DMS 273 (cell line): ENCODE results near the gene NELFCD.
"Not testable (repeated sequence)": the region's sequence is repeated elsewhere in the genome, so short reads cannot be mapped to it uniquely, and the experiment has no call there.

ENCODE experiments used
- DNase-seq: peaks from one replicate; lab custom pipeline; 2025; ENCODE audit not compliant: unreplicated experiment; lab: John Stamatoyannopoulos, UW

The NELFCD gene

GRCh38 chr20:58980711-58981627, at the start of gene NELFCD:
TSS of gene NELFCD (plus strand) at chr20:58981256. CDS start at chr20:58981310, 54 bp downstream.
- DNase-seq: peak; percentile 95

GRCh38 chr20:58932170-58932569, 48.9 kb upstream of the NELFCD start:
- no peak for DNase-seq

- no peak for DNase-seq
Measured at GRCh38 chr20:58938078-58938477, 43.0 kb upstream of the NELFCD start.

GRCh38 chr20:58938541-58938940, 42.5 kb upstream of the NELFCD start:
- no peak for DNase-seq

- no peak for DNase-seq
Measured at GRCh38 chr20:58941471-58941870, 39.6 kb upstream of the NELFCD start.

- DNase-seq: no peak
Measured at GRCh38 chr20:58942549-58942948, 38.5 kb upstream of the NELFCD start.

GRCh38 chr20:58944610-58945009, 36.4 kb upstream of the NELFCD start:
- DNase-seq: no peak

- DNase-seq: no peak
Measured at GRCh38 chr20:58945965-58946631, 35.0 kb upstream of the NELFCD start.

- not testable (repeated sequence) for DNase-seq
Measured at GRCh38 chr20:58947797-58948388, 33.2 kb upstream of the NELFCD start.

- DNase-seq: no peak
Measured at GRCh38 chr20:58950603-58951002, 30.5 kb upstream of the NELFCD start.

- no peak for DNase-seq
Measured at GRCh38 chr20:58953050-58953449, 28.0 kb upstream of the NELFCD start.

- no peak for DNase-seq
Measured at GRCh38 chr20:58956078-58956477, 25.0 kb upstream of the NELFCD start.

GRCh38 chr20:58959652-58960051, 21.4 kb upstream of the NELFCD start:
- DNase-seq: no peak

- no peak for DNase-seq
Measured at GRCh38 chr20:58963060-58963584, 17.9 kb upstream of the NELFCD start.

- not testable (repeated sequence) for DNase-seq
Measured at GRCh38 chr20:58963922-58964321, 17.1 kb upstream of the NELFCD start.

GRCh38 chr20:58965270-58966064, 15.6 kb upstream of the NELFCD start:
- no peak for DNase-seq

GRCh38 chr20:58967652-58968429, 13.2 kb upstream of the NELFCD start:
- no peak for DNase-seq

GRCh38 chr20:58969439-58969838, 11.6 kb upstream of the NELFCD start:
- DNase-seq: no peak

- DNase-seq: no peak
Measured at GRCh38 chr20:58970146-58970545, 10.9 kb upstream of the NELFCD start.

- DNase-seq: no peak
Measured at GRCh38 chr20:58971429-58971828, 9.6 kb upstream of the NELFCD start.
